GM18526 (cell line): Measurements from ENCODE around the gene CACNA2D2.

Source experiments
- POLR2A ChIP-seq: IDR thresholded peaks from 3 replicates; pipeline ENCODE4 v1.6.1; 2011; ENCODE audit not compliant: insufficient read length; ENCODE audit errors: extremely low read depth

CACNA2D2 gene

DNA sequence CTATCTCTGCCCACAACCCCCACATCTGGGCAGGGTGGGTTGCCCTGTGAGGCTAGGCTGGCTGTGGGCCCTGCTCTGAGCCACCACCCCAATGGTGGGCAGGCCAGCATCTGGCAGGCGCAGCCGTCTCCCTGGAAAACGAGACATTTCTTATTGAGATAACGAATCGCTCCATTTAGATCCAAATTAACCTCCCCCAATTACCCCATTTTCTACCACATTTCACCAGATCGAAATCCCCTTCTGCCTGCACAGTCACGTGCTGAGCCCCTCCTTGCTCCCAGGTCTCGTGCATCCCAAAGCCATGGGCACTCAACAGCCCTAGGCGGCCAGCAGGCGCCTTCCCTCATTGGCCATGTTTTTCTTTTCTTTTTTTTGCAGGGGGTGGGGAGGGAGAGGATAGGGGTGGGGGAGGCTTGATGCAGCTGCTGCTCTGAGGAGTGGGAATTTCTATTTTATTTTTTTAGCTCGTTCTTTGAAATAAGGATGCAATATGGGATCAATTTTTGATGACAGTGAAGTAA is 91.1 kb downstream of the CACNA2D2 start:
- TF ChIP-seq POLR2A: no peak

DNA sequence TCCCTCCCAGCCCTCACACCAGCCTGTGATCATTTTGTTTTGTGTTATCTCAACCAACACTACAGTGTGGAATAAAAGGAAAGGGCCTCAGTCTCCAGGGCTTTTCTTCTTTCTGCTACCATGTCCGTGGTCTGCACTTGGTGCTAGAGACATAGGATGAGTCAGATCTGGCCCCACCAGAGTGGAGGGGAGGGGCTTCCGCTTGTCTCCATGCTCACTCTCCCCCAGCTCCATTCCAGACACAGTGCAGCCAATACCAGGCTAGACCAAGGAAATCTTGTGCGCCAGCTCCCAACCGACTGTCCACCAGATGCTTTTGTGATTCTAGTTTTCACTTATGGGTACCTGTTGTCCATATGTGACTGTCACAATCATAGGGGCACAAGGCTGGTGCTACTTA is 92.2 kb downstream of the CACNA2D2 start:
- no peak for TF ChIP-seq POLR2A

- no peak for TF ChIP-seq POLR2A
Measured at GRCh38 chr3:50410608-50411139, 92.8 kb downstream of the CACNA2D2 start.

DNA sequence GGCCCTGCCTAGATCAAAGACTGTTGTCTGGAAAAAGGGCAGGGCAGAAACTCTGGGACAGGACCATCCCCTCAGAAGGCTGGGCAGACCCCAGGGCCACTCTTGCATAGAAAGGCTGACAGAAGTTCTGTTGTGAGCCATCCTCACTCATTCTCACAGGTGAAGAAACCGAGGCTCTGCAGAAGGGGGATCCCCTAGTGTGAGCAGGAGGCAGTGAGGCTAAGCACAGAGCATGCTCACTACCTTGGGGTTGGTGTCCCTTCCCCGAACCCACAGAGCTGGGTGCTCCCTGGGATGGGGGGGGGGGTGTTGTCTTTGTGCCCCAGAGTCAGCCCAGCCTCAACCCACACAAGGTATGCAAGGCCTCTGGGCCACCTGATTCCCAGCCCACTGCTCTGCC is 93.2 kb downstream of the CACNA2D2 start:
- TF ChIP-seq POLR2A: no peak

- no peak for TF ChIP-seq POLR2A
Measured at GRCh38 chr3:50408443-50408944, 94.9 kb downstream of the CACNA2D2 start.

- no peak for TF ChIP-seq POLR2A
Measured at GRCh38 chr3:50406487-50406886, 96.9 kb downstream of the CACNA2D2 start.

GRCh38 chr3:50405249-50405648 is 98.2 kb downstream of the CACNA2D2 start:
- no peak for TF ChIP-seq POLR2A

DNA sequence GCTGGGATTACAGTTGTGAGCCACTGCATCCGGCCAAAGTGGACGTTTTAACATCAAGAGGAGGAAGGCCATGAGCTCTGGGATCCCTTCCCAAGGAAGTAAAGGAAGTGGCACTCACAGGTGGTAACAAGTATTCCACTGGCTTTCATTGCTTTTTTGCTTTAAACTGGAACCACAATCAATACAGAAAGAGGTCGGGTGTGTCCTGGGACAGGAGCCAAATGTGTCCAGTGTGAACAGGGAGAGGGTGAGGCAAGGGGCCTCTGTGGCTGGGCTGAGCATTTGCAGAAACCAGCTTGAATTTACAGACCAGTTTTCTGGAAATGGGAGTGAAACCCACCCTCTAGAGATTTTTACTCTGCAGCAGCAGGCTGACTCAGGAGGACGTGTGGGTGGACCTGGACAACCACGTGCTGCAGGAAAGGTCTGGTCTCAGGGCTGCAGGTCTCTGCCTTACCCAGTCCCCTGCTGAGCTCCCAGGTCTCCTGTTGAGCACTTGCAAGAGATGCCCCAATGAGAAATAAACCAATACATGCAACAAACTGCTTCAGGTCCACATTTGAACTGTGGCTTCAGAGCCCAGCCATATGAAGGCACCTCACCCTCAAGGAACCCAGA is 101.3 kb downstream of the CACNA2D2 start:
- no peak for TF ChIP-seq POLR2A

GRCh38 chr3:50396502-50396901 is 106.9 kb downstream of the CACNA2D2 start:
- no peak for TF ChIP-seq POLR2A

GRCh38 chr3:50395070-50395860 is 108.2 kb downstream of the CACNA2D2 start:
- no peak for TF ChIP-seq POLR2A

DNA sequence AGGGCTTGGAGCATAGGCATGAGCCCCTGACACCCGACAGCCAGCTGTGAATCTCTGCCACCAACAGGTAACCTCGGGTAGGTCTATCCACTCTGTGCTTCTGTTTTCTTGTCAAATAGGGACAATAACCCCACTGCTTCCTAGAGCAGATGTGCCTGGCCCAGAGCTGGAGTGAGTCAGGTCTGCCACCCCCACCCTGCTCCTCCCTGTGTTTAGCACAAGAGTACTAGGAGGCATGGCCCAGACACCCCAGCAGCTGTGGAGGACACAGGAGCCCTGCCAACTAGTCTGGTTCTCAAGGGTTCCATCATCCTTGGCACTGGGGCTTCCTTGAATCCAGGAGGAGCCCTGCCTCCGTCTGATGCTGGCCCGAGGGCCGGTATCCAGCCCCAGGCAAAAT is 110.4 kb downstream of the CACNA2D2 start:
- TF ChIP-seq POLR2A: no peak

- no peak for TF ChIP-seq POLR2A
Measured at GRCh38 chr3:50392101-50392715, 111.2 kb downstream of the CACNA2D2 start.

DNA sequence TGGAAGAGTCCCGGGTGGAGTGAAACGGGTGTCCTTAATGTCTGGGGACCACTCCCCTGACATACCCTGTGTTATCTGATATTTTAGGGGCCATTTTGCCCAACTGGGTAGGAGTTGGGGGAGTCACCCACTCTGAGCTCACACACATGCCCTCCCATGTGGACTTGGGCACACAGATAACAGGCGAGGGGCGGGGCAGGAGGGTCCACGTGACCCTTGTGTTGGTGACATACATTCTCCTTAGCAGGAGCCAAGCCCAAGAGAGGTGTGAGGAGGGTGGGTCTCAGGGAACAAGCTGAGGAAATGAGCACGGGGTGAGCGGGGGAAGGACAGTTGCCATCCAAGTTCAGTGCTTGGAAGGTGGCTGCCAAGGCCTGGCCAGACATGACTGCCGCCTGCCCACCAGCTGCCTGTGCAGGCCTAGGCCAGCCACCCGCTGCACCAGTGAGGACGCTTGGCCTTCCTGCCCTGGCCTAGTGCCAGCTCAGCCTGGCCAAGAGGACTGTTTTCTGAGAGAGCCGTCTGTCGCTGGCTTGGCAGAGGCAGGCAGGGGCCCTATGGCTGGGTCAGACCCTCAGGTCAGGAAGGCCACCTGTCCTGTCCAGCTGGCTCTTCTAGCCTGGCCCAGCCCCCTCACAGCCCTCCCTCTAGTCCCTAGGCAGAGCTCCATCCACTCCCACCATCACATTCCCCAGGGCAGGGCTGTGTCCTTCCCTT is 112.8 kb downstream of the CACNA2D2 start:
- TF ChIP-seq POLR2A: no peak

DNA sequence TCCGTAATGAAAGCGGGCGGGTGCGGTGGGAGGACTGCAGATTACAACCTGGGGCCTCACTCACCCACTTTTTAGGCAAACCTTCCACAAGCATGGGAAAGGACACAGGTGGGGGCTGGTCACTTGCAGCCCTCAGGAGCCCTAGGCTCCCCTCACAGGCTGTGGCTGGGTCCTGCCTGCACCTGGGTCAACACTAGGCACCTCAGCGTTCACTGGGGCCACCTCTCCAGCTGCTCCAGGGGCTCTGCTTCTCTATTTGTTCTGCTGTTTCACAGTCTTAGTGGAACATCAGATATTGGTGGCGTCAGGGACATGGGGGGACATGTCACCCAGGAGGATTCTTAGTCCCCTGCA is 114.0 kb downstream of the CACNA2D2 start:
- no peak for TF ChIP-seq POLR2A
